Endometrial microvascular endothelial cells (primary cell): ENCODE measurements around the gene HES4. TPM values are rescaled to one million over a fixed set of nuclear protein-coding genes. Genes with fewer than 3 reads are reported as not detected.
"Not testable (repeated sequence)": the region's sequence is repeated elsewhere in the genome, so short reads cannot be mapped to it uniquely, and the experiment has no call there.

Source experiments
- in situ Hi-C: cut with HindIII; loops from 2 replicates; pipeline ENCODE4 v1.10.0; 2017; ENCODE audit warnings: low sequenced_read_pairs, low pct_unique_long_range_greater_than_20kb; ENCODE audit errors: inconsistent ontology term
- total RNA-seq: library from RNA; depleted of rRNA; stranded (reverse); fragments of >200 nt; gene quantifications from one replicate; pipeline ENCODE4 v1.2.3, GENCODE V29; 2015; ENCODE audit errors: inconsistent ontology term

Gene HES4
- total RNA-seq, 1 donor from 2014 or later: 1.1 TPM

DNA sequence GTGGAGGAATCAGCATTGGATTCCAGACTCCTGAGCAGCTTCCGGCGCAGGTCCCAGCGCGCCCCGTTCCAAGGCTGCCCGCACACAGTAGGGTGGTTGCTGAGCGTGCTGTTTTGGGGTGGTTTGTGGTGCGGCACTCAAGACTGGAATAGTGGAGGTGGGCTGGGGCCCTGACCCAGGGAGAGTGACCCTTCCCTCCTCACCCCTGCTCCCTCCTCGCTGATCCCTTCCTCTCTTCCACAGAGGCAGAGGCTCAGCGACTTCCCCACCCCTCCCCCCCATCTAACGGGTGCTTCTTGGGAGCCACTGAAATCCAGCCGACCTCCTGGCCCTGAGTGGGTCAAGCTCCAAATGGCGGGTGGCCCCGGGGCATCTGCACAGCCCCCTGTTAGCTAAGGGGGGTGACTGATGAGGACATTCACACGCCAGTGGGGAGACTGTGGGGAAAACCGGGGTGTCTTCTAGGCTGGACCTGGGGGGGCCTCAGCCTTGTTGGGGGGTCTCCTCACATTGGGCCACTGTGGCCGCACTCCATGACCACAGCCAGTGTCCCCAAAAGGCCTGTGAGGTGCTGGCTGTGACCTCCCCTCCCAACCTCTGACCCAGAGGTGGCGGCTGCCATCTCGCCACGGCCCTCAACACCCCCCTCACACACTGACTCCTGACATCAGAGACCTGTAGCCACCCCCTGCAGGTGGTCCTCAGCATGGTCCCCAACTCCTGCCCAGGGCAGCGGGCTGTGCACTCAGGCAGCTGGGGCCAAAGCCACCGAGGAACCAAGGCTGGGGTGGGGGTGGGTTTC lies 3.9 kb upstream of the HES4 start:
- in situ Hi-C loops: no loop called here

- in situ Hi-C loops: no loop called here
These were observed 1.3 kb upstream of the HES4 start for GRCh38 chr1:1001057-1001783.

DNA sequence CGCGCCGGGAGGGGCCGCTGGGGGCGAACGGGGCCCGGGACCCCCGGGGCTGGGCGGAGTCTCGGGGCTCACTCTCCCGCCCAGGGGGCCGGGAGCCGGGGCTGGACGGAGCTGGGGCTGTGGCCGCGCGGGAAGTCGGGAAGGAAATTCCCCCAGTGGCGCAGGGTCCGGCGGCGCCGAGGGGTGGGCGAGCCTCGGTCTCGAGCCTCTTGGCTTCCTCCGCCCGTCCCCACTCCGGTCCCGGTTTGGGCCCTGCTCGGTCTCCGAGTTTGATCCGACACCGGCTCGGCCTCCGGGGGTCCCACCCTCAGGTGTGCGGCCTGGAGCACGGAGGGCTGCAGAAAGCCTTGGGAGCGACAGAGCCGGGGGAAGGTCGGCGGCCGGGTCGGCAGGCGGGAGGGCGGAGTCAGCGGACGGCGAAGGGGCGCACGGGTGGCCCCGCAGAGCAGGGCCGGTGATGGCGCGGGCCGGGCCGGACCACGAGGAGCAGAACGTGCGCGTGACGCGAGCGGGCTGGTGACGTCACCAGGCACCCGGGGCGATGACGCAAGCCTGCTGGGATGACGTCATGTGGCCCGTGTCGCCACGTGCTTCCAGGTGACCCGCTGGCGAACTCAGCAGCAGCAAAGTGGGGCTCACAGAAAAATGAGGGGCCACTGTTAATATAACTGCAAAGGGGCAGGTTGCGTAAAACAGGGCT lies 610 bp upstream of the HES4 start:
- in situ Hi-C loops: no loop called here

GRCh38 chr1:998995-999724 lies 737 bp downstream of the HES4 start:
- in situ Hi-C loops: no loop called here

DNA sequence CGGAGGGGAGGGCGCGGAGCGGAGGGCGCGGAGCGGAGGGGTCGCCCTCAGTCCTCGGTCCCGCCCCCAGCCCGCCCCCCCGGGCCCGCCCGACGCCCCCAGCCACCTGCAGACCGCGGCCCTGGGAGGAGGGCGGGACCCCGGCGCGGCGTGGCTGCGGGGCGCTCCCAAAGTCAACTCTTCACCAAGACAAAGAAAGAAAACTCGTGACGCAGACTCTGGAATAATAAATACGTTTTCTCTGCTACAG lies 1.2 kb downstream of the HES4 start:
- in situ Hi-C loops: no loop called here

- in situ Hi-C loops: no loop called here
These were observed 1.7 kb downstream of the HES4 start for GRCh38 chr1:997993-998744.

DNA sequence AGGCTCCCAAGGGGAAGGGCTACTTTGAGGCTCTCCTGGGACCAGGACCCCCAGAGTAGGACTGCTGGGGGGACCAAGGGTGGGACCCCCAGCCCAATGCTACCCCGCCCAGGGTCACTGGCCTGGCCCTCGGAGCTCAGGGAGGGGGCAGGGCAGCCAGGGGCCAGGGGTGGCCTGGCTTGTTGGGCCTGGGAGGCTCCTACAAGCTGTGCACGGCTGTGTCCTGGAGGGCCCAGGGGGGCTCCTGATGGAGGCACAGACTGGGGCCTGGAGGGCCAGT lies 2.2 kb downstream of the HES4 start:
- in situ Hi-C loops: no loop called here

GRCh38 chr1:996851-997712 lies 2.8 kb downstream of the HES4 start:
- in situ Hi-C loops: no loop called here

GRCh38 chr1:995665-996633 lies 3.9 kb downstream of the HES4 start:
- in situ Hi-C loops: no loop called here

DNA sequence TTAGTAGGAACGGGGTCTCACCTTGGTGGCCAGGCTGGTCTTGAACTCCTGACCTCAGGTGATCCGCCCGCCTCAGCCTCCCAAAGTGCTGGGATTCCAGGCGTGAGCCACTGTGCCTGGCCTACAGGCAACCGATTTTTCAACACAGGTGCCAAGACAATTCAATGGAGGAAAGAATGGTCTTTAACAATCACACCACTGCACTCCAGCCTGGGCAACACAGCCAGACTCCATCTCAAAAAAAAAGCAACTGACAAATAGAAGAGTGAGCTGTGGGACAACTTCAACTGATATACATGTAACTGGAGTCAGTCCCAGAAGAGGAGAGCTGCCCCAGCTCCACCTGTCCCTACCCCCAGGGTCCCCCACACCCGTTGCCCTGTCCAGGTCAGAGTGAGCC lies 5.4 kb downstream of the HES4 start:
- in situ Hi-C loops: not testable (repeated sequence)

GRCh38 chr1:993379-993995 lies 6.4 kb downstream of the HES4 start:
- in situ Hi-C loops: no loop called here

GRCh38 chr1:992362-992761 lies 7.5 kb downstream of the HES4 start:
- in situ Hi-C loops: no loop called here

DNA sequence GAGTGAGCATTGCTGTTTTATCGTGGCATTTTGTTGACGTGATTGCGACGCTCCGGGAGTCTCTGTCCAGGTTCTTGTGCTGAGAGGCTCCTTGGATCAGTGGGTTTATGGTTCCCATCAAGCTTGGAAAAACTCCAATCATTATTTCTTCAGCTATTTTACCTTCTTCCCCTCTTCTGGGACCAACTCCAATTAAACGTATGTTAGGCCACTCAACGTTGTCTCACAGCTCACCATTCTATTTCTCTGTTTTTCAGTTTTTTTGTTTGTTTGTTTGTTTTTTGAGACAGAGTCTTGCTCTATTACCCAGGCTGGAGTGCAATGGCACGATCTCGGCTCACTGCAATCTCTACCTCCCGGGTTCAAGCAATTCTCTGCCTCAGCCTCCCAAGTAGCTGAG lies 8.0 kb downstream of the HES4 start:
- in situ Hi-C loops: no loop called here

- in situ Hi-C loops: not testable (repeated sequence)
These were observed 8.6 kb downstream of the HES4 start for GRCh38 chr1:991275-991674.

DNA sequence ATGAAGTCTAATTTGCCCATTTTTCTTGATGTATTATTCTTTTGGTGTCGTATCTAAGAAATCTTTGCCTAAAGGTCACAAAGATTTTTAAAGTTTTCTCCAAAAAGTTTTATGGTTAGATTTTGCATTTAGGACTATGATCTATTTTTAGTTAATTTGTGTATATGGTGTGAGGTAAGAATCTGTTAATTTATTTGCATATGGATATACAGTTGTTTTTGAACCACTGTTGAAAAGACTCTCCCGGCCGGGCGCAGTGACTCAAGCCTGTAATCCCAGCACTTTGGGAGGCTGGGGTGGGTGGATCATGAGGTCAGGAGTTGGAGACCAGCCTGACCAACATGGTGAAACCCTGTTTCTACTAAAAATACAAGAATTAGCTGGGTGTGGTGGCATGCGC lies 11.8 kb downstream of the HES4 start:
- in situ Hi-C loops: not testable (repeated sequence)

DNA sequence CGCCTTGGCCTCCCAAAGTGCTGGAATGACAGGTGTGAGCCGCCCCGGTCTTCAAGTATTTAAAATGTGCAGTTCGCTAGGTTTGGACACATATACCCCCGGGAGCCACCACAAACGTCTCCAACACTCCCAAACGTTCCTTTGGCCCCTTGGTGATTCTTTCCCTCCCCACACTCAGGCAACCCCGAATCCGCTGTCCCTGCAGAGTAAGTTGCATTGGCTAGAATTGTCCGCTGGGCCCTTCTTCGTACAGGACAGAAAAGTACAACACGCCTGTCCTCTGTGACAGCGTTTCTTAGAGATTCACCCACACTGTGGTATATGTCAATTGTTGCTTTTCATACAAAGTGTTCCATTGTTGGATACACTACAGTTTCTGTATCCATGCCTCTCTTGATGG lies 14.8 kb downstream of the HES4 start:
- in situ Hi-C loops: no loop called here

GRCh38 chr1:984476-984814 lies 15.5 kb downstream of the HES4 start:
- in situ Hi-C loops: no loop called here
